SU-DHL-6 (cell line): Measurements from ENCODE around the gene GJC3.
"Not testable (repeated sequence)": the region's sequence is repeated elsewhere in the genome, so short reads cannot be mapped to it uniquely, and the experiment has no call there.

Source experiments
- CTCF ChIP-seq: fragments of 200-600 bp; sonication (generic); IDR thresholded peaks from one replicate; pipeline ENCODE4 v1.5.1; 2017; ENCODE audit warnings: antibody characterized with exemption, mild to moderate bottlenecking, low read length, moderate library complexity; ENCODE audit not compliant: insufficient read depth, poor library complexity, severe bottlenecking
- EZH2phosphoT487 ChIP-seq: fragments of 200-600 bp; sonication (generic), shearing (Covaris generic); conservative IDR thresholded peaks from 2 replicates; pipeline ENCODE4 v1.6.1; 2018; ENCODE audit warnings: mild to moderate bottlenecking, antibody characterized with exemption, low read length, moderate library complexity, mixed read lengths

- TF ChIP-seq CTCF, EZH2phosphoT487: not testable (repeated sequence)
These were observed 23.2 kb upstream of the GJC3 start for GRCh38 chr7:99952649-99953048.
